ENCODE measurements around the gene UBAC1. TPM values are rescaled to one million over a fixed set of nuclear protein-coding genes. Genes with fewer than 3 reads are reported as not detected.
"Not testable (repeated sequence)": the region's sequence is repeated elsewhere in the genome, so short reads cannot be mapped to it uniquely, and the experiment has no call there.

UBAC1 gene
- total RNA-seq, 2 donors from 2014 or later: 54.9 to 66.5 TPM

- no peak for TF ChIP-seq CTCF (IDR thresholded peaks at IDR 0.05)
- H3K4me1 ChIP-seq: no peaks in the 10 kb centered on the region
- H3K9me3 ChIP-seq: no peaks in the 10 kb centered on the region
- no peak overlapping the region for H3K4me3 ChIP-seq
- no peak overlapping the region for H3K9ac ChIP-seq (ENCODE audit: low read depth in 2 of 2, low read length in 2 of 2)
- H3K27ac ChIP-seq: no peak overlapping the region
- H3K27me3 ChIP-seq: no peaks in the 10 kb centered on the region
- DNase-seq: no peak
- no peaks in the 10 kb centered on the region for H3K36me3 ChIP-seq
- intact Hi-C loops (cut with DNase I): no loop called here
Measured at GRCh38 chr9:135895202-135895848, 65.8 kb downstream of the UBAC1 start.

GRCh38 chr9:135893104-135893503 is 68.1 kb downstream of the UBAC1 start:
- no peaks in the 10 kb centered on the region for H3K4me1 ChIP-seq
- no peak overlapping the region for H3K27ac ChIP-seq
- TF ChIP-seq CTCF (IDR thresholded peaks at IDR 0.05): no peak
- no peak overlapping the region for H3K4me3 ChIP-seq
- H3K9me3 ChIP-seq: no peaks in the 10 kb centered on the region
- DNase-seq: no peak
- intact Hi-C loops (cut with DNase I): no loop called here
- H3K27me3 ChIP-seq: no peaks in the 10 kb centered on the region
- no peak overlapping the region for H3K9ac ChIP-seq (ENCODE audit: low read depth in 2 of 2, low read length in 2 of 2)
- no peaks in the 10 kb centered on the region for H3K36me3 ChIP-seq

- H3K9ac ChIP-seq (ENCODE audit: low read depth in 2 of 2, low read length in 2 of 2); H3K36me3 ChIP-seq; DNase-seq; H3K4me1 ChIP-seq; H3K27ac ChIP-seq; intact Hi-C loops (cut with DNase I); H3K27me3 ChIP-seq; H3K4me3 ChIP-seq; H3K9me3 ChIP-seq: not testable (repeated sequence)
Measured at GRCh38 chr9:135892327-135892726, 68.8 kb downstream of the UBAC1 start.

- H3K27ac ChIP-seq: no peak overlapping the region
- H3K4me3 ChIP-seq: no peak overlapping the region
- no peaks in the 10 kb centered on the region for H3K9me3 ChIP-seq
- no peak for TF ChIP-seq CTCF (IDR thresholded peaks at IDR 0.05)
- H3K36me3 ChIP-seq: no peaks in the 10 kb centered on the region
- no peaks in the 10 kb centered on the region for H3K4me1 ChIP-seq
- H3K9ac ChIP-seq (ENCODE audit: low read depth in 2 of 2, low read length in 2 of 2): no peak overlapping the region
- no peaks in the 10 kb centered on the region for H3K27me3 ChIP-seq
- intact Hi-C loops (cut with DNase I): no loop called here
- no peak for DNase-seq
Measured at GRCh38 chr9:135891027-135891631, 70.0 kb downstream of the UBAC1 start.

GRCh38 chr9:135890190-135891026 is 70.8 kb downstream of the UBAC1 start:
- no peak for TF ChIP-seq CTCF (IDR thresholded peaks at IDR 0.05)
- H3K4me3 ChIP-seq: no peak overlapping the region
- H3K27me3 ChIP-seq: no peaks in the 10 kb centered on the region
- no peaks in the 10 kb centered on the region for H3K4me1 ChIP-seq
- intact Hi-C loops (cut with DNase I): no loop called here
- no peak overlapping the region for H3K27ac ChIP-seq
- no peak overlapping the region for H3K9ac ChIP-seq (ENCODE audit: low read depth in 2 of 2, low read length in 2 of 2)
- DNase-seq: no peak
- no peaks in the 10 kb centered on the region for H3K36me3 ChIP-seq
- no peaks in the 10 kb centered on the region for H3K9me3 ChIP-seq

Data from colonic mucosa (tissue), 4 donors.